ENCODE measurements around the gene TAF4. TPM values are rescaled to one million over a fixed set of nuclear protein-coding genes. Genes with fewer than 3 reads are reported as not detected.

Gene TAF4
- total and polyA plus RNA-seq, 2 of the 13 experiments (the other 11 are each of a cell fraction or from before 2014, with no cell fraction given) = 5.9 to 12.0 TPM

- TF ChIP-seq, protein P1, sequence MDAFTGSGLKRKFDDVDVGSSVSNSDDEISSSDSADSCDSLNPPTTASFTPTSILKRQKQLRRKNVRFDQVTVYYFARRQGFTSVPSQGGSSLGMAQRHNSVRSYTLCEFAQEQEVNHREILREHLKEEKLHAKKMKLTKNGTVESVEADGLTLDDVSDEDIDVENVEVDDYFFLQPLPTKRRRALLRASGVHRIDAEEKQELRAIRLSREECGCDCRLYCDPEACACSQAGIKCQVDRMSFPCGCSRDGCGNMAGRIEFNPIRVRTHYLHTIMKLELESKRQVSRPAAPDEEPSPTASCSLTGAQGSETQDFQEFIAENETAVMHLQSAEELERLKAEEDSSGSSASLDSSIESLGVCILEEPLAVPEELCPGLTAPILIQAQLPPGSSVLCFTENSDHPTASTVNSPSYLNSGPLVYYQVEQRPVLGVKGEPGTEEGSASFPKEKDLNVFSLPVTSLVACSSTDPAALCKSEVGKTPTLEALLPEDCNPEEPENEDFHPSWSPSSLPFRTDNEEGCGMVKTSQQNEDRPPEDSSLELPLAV (CRISPR knock-in tag; conservative IDR thresholded peaks at IDR 0.05; ENCODE audit: low read depth) = no peak
- TF ChIP-seq KIAA2018 (CRISPR knock-in tag; IDR thresholded peaks at IDR 0.05; ENCODE audit: borderline replicate concordance) (no peak), ZBTB34 (CRISPR knock-in tag; IDR thresholded peaks at IDR 0.05) (no peak), RXRB (CRISPR knock-in tag; IDR thresholded peaks at IDR 0.05; ENCODE audit: borderline replicate concordance) (no peak), ZNF891 (CRISPR knock-in tag; IDR thresholded peaks at IDR 0.05) (no peak), ZNF878 (CRISPR knock-in tag; IDR thresholded peaks at IDR 0.05) (no peak), FOXC1 (CRISPR knock-in tag; IDR thresholded peaks at IDR 0.05; ENCODE audit: borderline replicate concordance) (0 out of 2 replicates have a peak, but pooled peaks have one; percentile 36), NKX3-1 (CRISPR knock-in tag; IDR thresholded peaks at IDR 0.05) (no peak), ZNF253 (CRISPR knock-in tag; IDR thresholded peaks at IDR 0.05; ENCODE audit: borderline replicate concordance) (no peak), CAMTA2 (CRISPR knock-in tag; IDR thresholded peaks at IDR 0.05; ENCODE audit: borderline replicate concordance) (peak; percentile 51; the same call in 1 of the 2 replicates), ZNF558 (CRISPR knock-in tag; IDR thresholded peaks at IDR 0.05; ENCODE audit: borderline replicate concordance) (no peak), ZNF614 (CRISPR knock-in tag; IDR thresholded peaks at IDR 0.05; ENCODE audit: borderline replicate concordance) (no peak), ZNF121 (CRISPR knock-in tag; IDR thresholded peaks at IDR 0.05) (no peak), WIZ (CRISPR knock-in tag; IDR thresholded peaks at IDR 0.05) (no peak)
- TF ChIP-seq, protein P2, sequence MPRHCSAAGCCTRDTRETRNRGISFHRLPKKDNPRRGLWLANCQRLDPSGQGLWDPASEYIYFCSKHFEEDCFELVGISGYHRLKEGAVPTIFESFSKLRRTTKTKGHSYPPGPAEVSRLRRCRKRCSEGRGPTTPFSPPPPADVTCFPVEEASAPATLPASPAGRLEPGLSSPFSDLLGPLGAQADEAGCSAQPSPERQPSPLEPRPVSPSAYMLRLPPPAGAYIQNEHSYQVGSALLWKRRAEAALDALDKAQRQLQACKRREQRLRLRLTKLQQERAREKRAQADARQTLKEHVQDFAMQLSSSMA (CRISPR knock-in tag; IDR thresholded peaks at IDR 0.05) = no peak
These were observed 84.8 kb downstream of the TAF4 start (continued) for GRCh38 chr20:61980647-61981583.

Measured in HepG2 (cell line).